ENCODE data around the gene PNKD.

PNKD gene

DNA sequence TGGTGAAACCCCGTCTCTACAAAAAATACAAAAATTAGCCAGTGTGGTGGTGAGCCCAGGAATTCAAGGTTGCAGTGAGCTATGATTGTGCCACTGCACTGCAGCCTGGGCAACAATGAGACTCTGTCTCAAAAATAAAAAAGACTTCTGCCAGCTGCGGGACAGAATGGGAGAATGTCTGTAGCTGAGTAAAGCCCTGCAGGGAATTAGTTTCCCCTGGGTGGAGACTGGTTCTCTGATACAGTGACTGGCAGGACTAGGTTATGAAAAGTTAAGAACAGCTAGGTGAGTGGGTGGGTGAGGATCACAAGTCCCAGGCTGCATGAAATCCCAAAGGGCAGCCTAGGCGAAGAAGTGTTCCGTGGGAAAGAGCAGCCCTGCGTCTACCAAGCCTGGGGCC lies 72.5 kb downstream of the PNKD start:
- Histone ChIP-seq H3K36me3 (no peaks in the 10 kb centered on the region), H3K9me3 (no peaks in the 10 kb centered on the region), H3K27me3 (no peaks in the 10 kb centered on the region), H3K4me1 (ENCODE audit: control insufficient read depth in 1 of 2, insufficient read depth in 1 of 2, low read depth in 1 of 2, low read length in 1 of 2) (no peaks in the 10 kb centered on the region), H3K4me3 (ENCODE audit: low read depth in 1 of 2, low read length in 1 of 2) (no peak overlapping the region), H3K27ac (no peak overlapping the region)
- TF ChIP-seq, protein P1, sequence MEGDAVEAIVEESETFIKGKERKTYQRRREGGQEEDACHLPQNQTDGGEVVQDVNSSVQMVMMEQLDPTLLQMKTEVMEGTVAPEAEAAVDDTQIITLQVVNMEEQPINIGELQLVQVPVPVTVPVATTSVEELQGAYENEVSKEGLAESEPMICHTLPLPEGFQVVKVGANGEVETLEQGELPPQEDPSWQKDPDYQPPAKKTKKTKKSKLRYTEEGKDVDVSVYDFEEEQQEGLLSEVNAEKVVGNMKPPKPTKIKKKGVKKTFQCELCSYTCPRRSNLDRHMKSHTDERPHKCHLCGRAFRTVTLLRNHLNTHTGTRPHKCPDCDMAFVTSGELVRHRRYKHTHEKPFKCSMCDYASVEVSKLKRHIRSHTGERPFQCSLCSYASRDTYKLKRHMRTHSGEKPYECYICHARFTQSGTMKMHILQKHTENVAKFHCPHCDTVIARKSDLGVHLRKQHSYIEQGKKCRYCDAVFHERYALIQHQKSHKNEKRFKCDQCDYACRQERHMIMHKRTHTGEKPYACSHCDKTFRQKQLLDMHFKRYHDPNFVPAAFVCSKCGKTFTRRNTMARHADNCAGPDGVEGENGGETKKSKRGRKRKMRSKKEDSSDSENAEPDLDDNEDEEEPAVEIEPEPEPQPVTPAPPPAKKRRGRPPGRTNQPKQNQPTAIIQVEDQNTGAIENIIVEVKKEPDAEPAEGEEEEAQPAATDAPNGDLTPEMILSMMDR (IDR thresholded peaks at IDR 0.05) = no peak

GRCh38 chr2:218343591-218343990 lies 73.3 kb downstream of the PNKD start:
- H3K36me3 ChIP-seq = no peaks in the 10 kb centered on the region
- TF ChIP-seq, protein P1 (IDR thresholded peaks at IDR 0.05) = no peak
- no peak overlapping the region for H3K27ac ChIP-seq
- no peaks in the 10 kb centered on the region for H3K27me3 ChIP-seq
- H3K9me3 ChIP-seq = no peaks in the 10 kb centered on the region
- H3K4me1 ChIP-seq (ENCODE audit: control insufficient read depth in 1 of 2, insufficient read depth in 1 of 2, low read depth in 1 of 2, low read length in 1 of 2) = no peaks in the 10 kb centered on the region
- no peak overlapping the region for H3K4me3 ChIP-seq (ENCODE audit: low read depth in 1 of 2, low read length in 1 of 2)

DNA sequence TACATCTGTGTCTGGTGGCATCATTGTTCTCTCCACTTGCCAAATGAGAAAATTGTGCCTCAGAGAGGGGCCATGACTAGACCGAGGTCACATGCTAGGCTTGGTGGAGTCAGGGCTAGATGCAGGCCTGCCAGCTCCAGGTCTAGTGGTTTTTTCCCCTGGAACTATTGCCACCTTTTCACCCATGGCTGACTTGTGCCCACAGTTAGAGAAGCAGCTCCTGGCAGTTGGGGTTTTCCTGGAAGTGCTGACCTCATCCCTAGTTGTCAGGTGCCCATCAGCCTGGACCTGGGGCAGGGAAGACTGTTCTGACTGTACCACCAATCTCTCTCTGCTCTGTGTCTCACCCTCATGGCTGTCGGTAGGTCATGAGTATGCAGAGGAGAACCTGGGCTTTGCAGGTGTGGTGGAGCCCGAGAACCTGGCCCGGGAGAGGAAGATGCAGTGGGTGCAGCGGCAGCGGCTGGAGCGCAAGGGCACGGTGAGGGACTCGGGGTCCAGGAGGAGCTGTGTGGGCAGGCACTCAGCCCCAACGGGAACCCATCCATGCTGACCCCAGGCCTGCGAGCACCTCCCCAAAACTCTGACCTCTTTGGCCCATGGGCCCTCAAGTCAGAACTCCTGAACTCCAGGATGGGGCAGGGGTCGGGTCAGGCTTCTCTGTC lies 73.9 kb downstream of the PNKD start:
- H3K27ac ChIP-seq = no peak overlapping the region
- H3K4me3 ChIP-seq (ENCODE audit: low read depth in 1 of 2, low read length in 1 of 2) = no peak overlapping the region
- H3K4me1 ChIP-seq (ENCODE audit: control insufficient read depth in 1 of 2, insufficient read depth in 1 of 2, low read depth in 1 of 2, low read length in 1 of 2) = no peaks in the 10 kb centered on the region
- no peaks in the 10 kb centered on the region for H3K27me3 ChIP-seq
- H3K9me3 ChIP-seq = no peaks in the 10 kb centered on the region
- TF ChIP-seq, protein P1 (IDR thresholded peaks at IDR 0.05) = no peak
- H3K36me3 ChIP-seq = no peaks in the 10 kb centered on the region

- no peak overlapping the region for H3K27ac ChIP-seq
- H3K27me3 ChIP-seq = no peaks in the 10 kb centered on the region
- no peaks in the 10 kb centered on the region for H3K4me1 ChIP-seq (ENCODE audit: control insufficient read depth in 1 of 2, insufficient read depth in 1 of 2, low read depth in 1 of 2, low read length in 1 of 2)
- no peaks in the 10 kb centered on the region for H3K36me3 ChIP-seq
- no peak overlapping the region for H3K4me3 ChIP-seq (ENCODE audit: low read depth in 1 of 2, low read length in 1 of 2)
- no peaks in the 10 kb centered on the region for H3K9me3 ChIP-seq
- TF ChIP-seq, protein P1 (IDR thresholded peaks at IDR 0.05) = no peak
Measured at GRCh38 chr2:218344755-218345417, 74.6 kb downstream of the PNKD start.

DNA sequence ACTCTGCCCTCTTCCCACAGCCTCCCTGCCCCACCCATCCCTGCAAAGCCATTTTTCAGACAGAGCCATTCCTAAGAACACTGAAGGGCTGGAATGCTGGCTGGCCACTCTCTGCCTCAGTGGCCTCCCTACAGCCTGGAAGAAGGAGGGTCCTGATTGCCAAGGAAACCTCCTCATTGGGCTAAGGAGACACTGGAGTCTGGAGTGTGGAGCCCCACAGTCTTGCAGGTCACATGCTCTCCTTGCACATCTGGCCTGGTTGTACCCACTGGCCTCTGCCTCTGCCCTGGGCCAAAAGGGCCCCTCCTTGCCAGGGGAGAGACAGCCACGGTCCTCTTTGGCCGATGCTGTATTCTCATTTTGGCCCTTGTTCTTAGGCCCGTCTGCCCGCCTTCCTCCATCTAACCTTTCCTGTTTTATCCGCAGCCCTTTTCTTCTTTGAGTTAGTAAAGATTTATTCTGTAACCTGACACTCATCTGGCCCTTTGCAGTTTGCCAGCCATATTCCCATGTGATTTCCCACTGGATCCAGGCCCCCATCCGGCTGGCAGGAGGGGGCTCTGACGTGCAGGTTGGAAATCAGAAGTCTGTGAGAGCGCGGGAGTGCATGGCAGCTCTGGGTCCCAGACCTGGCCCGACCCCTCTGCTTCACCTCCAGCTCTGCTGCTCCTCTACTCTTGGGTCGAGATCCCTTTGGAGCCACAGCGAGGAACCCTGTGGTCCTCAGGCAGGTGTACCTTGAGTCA lies 75.3 kb downstream of the PNKD start:
- TF ChIP-seq, protein P1 (IDR thresholded peaks at IDR 0.05) = no peak

More for the DNA sequence above, 75.3 kb downstream of the PNKD start:
- H3K27ac ChIP-seq = no peak overlapping the region
- no peak overlapping the region for H3K4me3 ChIP-seq (ENCODE audit: low read depth in 1 of 2, low read length in 1 of 2)
- H3K36me3 ChIP-seq = no peaks in the 10 kb centered on the region
- no peaks in the 10 kb centered on the region for H3K9me3 ChIP-seq
- no peaks in the 10 kb centered on the region for H3K27me3 ChIP-seq
- H3K4me1 ChIP-seq (ENCODE audit: control insufficient read depth in 1 of 2, insufficient read depth in 1 of 2, low read depth in 1 of 2, low read length in 1 of 2) = no peaks in the 10 kb centered on the region

Measured in neutrophil (primary cell).